NCI-H345 (cell line): ENCODE results near the gene LTBP1.

Source experiments
- DNase-seq: peaks from one replicate; lab custom pipeline; 2025; lab: John Stamatoyannopoulos, UW

LTBP1 gene

GRCh38 chr2:32932825-32933755 lies 13.7 kb upstream of the LTBP1 start:
- DNase-seq, result no peak

- no peak for DNase-seq
Measured at GRCh38 chr2:32933756-32934095, 13.0 kb upstream of the LTBP1 start.

- DNase-seq, result no peak
Measured at GRCh38 chr2:32937602-32938448, 8.9 kb upstream of the LTBP1 start.

- DNase-seq, result no peak
Measured at GRCh38 chr2:32938934-32939333, 7.8 kb upstream of the LTBP1 start.

GRCh38 chr2:32940316-32940997 lies 6.3 kb upstream of the LTBP1 start:
- no peak for DNase-seq

- DNase-seq, result no peak
Measured at GRCh38 chr2:32941944-32942690, 4.6 kb upstream of the LTBP1 start.

- no peak for DNase-seq
Measured at GRCh38 chr2:32942793-32943485, 3.8 kb upstream of the LTBP1 start.

- DNase-seq, result no peak
Measured at GRCh38 chr2:32945286-32945685, 1.5 kb upstream of the LTBP1 start.

GRCh38 chr2:32947076-32947483 lies 327 bp downstream of the LTBP1 start:
- no peak for DNase-seq

- peak; percentile 29 for DNase-seq
Measured at GRCh38 chr2:32947484-32948143, 861 bp downstream of the LTBP1 start.

- DNase-seq, result no peak
Measured at GRCh38 chr2:32948266-32948665, 1.5 kb downstream of the LTBP1 start.

GRCh38 chr2:32949260-32949659 lies 2.5 kb downstream of the LTBP1 start:
- no peak for DNase-seq

GRCh38 chr2:32951672-32952071 lies 4.9 kb downstream of the LTBP1 start:
- no peak for DNase-seq

GRCh38 chr2:32952761-32953476 lies 6.2 kb downstream of the LTBP1 start:
- DNase-seq, result no peak

GRCh38 chr2:32954206-32954605 lies 7.5 kb downstream of the LTBP1 start:
- DNase-seq, result no peak

GRCh38 chr2:32958821-32959220 lies 12.1 kb downstream of the LTBP1 start:
- no peak for DNase-seq

- DNase-seq, result no peak
Measured at GRCh38 chr2:32960238-32960637, 13.5 kb downstream of the LTBP1 start.

GRCh38 chr2:32960647-32961403 lies 14.1 kb downstream of the LTBP1 start:
- no peak for DNase-seq

GRCh38 chr2:32962690-32963089 lies 15.9 kb downstream of the LTBP1 start:
- DNase-seq, result no peak
